H1 (cell line): ENCODE measurements around the gene VPS11.

ENCODE experiments used
- CTCF ChIP-seq, 3 experiments: IDR thresholded peaks; 1 replicate in 2 of 3; 2 replicates in 1 of 3; pipeline versions ENCODE4 v1.5.1 to v1.6.1; 2011; ENCODE audit warnings: low read length in 3 of 3, mild to moderate bottlenecking in 3 of 3, inconsistent platforms in 2 of 3, low read depth in 1 of 3, moderate library complexity in 1 of 3; ENCODE audit not compliant: insufficient read depth in 1 of 3; ENCODE audit errors: control extremely low read depth in 1 of 3
- EP300 ChIP-seq, 2 experiments: IDR thresholded peaks; 1 replicate in 1 of 2; 2 replicates in 1 of 2; pipeline ENCODE4 v1.6.1; 2011 to 2012; ENCODE audit warnings: low read depth in 2 of 2, low read length in 2 of 2, mild to moderate bottlenecking in 2 of 2, borderline replicate concordance in 1 of 2, inconsistent platforms in 1 of 2, moderate library complexity in 1 of 2
- RAD21 ChIP-seq, 2 experiments: IDR thresholded peaks in 1 of 2; conservative IDR thresholded peaks in 1 of 2; 2 replicates each; pipeline ENCODE4 v1.6.1; 2011; ENCODE audit warnings: low read depth in 2 of 2, low read length in 2 of 2, improper control_type of control experiment in 1 of 2, inconsistent platforms in 1 of 2, mild to moderate bottlenecking in 1 of 2, moderate library complexity in 1 of 2

GRCh38 chr11:119044708-119045107 is 22.9 kb upstream of the VPS11 start:
- TF ChIP-seq EP300 (IDR thresholded peaks at IDR 0.05; ENCODE audit: borderline replicate concordance in 1 of 2, low read depth in 2 of 2, low read length in 2 of 2) (no peak), RAD21 (IDR thresholded peaks at IDR 0.05 in 1 of 2, conservative IDR thresholded peaks at IDR 0.05 in 1 of 2; ENCODE audit: low read depth in 2 of 2, low read length in 2 of 2) (no peak), CTCF (IDR thresholded peaks at IDR 0.05; ENCODE audit: control extremely low read depth in 1 of 3, insufficient read depth in 1 of 3, low read depth in 1 of 3, low read length in 3 of 3) (peak; percentile 38 to 63 (median 38))
